Measurements from ENCODE around the gene PEX3. TPM values are rescaled to one million over a fixed set of nuclear protein-coding genes. Genes with fewer than 3 reads are reported as not detected.
A peak's percentile ranks its signal among the peaks of the same experiment; 100 is the strongest.

PEX3 gene
- 15.4 and 17.9 TPM in 2 replicates for total RNA-seq (2021)
- long read RNA-seq, transcript PEX3-201 (12 exons, 1,969 nt): major isoform, 124 of 146 reads
- long read RNA-seq, partial matches to known transcripts: 13 of 146 reads
- long read RNA-seq, other reads (novel, unspliced or antisense): 9 of 146 reads

GRCh38 chr6:143450453-143451371 is at the start of gene PEX3, which contains the start of gene ADAT2:
Gene PEX3, plus strand, starts transcription at chr6:143450805. Its CDS starts 238 bp downstream, at chr6:143451043.
Gene ADAT2, minus strand, starts transcription at chr6:143450695. Its CDS starts 37 bp downstream, at chr6:143450658.
- no peak within 1 kb of the TSS for H2AK5ac ChIP-seq (ENCODE audit: insufficient read length, low read length)
- peak within 1 kb of the TSS; percentile 61 to 99 (median 98); a peak in 6 of 7 replicates for H3K27ac Mint-ChIP-seq
- H3K14ac ChIP-seq (ENCODE audit: insufficient read depth, low read length): peak within 1 kb of the TSS; percentile 88
- peak within 1 kb of the TSS; percentile 58 for H3K18ac ChIP-seq (ENCODE audit: insufficient read length, low read depth, low read length)
- H3K4ac ChIP-seq (ENCODE audit: low read depth, low read length): no peak within 1 kb of the TSS
- no peak within 1 kb of the TSS for H3K23ac ChIP-seq (ENCODE audit: insufficient read length, low read depth, low read length)
- no peaks in the 10 kb centered on the region for H4K20me1 ChIP-seq (ENCODE audit: control insufficient read depth, insufficient read depth, insufficient read length)
- no peak within 1 kb of the TSS for H4K8ac ChIP-seq (replicated peaks; ENCODE audit: insufficient read length, low read depth, low read length)
- H4K5ac ChIP-seq (ENCODE audit: insufficient read length, low read depth, low read length): peak within 1 kb of the TSS; percentile 81
- H2BK120ac ChIP-seq (ENCODE audit: low read depth, low read length, poor library complexity, severe bottlenecking): no peak within 1 kb of the TSS
- peak within 1 kb of the TSS; percentile 88 for H3K4me2 ChIP-seq (ENCODE audit: insufficient read depth, insufficient read length, low read length)
- H2AFZ ChIP-seq (ENCODE audit: low read length): peak within 1 kb of the TSS; percentile 49
- no peaks in the 10 kb centered on the region for H3K27me3 ChIP-seq (ENCODE audit: insufficient read depth, low read length)
- no peak within 1 kb of the TSS for H2BK15ac ChIP-seq (ENCODE audit: low read depth, low read length)
- H3K9me3 ChIP-seq (ENCODE audit: control insufficient read depth, low read depth, low read length): no peaks in the 10 kb centered on the region
- H2BK5ac ChIP-seq (ENCODE audit: insufficient read length, low read length): no peak within 1 kb of the TSS
- no peak within 1 kb of the TSS for H4K91ac ChIP-seq (ENCODE audit: insufficient read length, low read depth, low read length)
- TF ChIP-seq CTCF (conservative IDR thresholded peaks at IDR 0.05): no peak
- H3K79me2 ChIP-seq (ENCODE audit: insufficient read depth, low read length): no peaks in the 10 kb centered on the region
- H3K56ac ChIP-seq (ENCODE audit: insufficient read length, low read depth, low read length): no peak within 1 kb of the TSS
- H3K23me2 ChIP-seq (ENCODE audit: insufficient read length, low read depth, low read length, poor library complexity, severe bottlenecking): peaks cover 16% of the 10 kb centered on the region
- H2BK20ac ChIP-seq (ENCODE audit: low read depth, low read length, poor library complexity, severe bottlenecking): no peak within 1 kb of the TSS
- no peak within 1 kb of the TSS for H3K27ac ChIP-seq (ENCODE audit: insufficient read length, low read depth, low read length)
- H3K4me3 Mint-ChIP-seq: peak within 1 kb of the TSS; percentile 93 to 99
- H3K4me1 ChIP-seq (ENCODE audit: insufficient read depth, low read length): no peaks in the 10 kb centered on the region
- H3K9ac ChIP-seq (ENCODE audit: extremely low read depth, insufficient read length, low read length): peak within 1 kb of the TSS; percentile 90
- peak; percentile 96 for DNase-seq
- peaks cover 0 to 1% (median 0%) of the 10 kb centered on the region in 3 experiments; a peak in 1 of 7 replicates for H3K36me3 Mint-ChIP-seq (ENCODE audit: insufficient read depth in 1 of 3, low read depth in 3 of 3)
- no CpG with 5 or more reads among the region's 56 CpGs for WGBS (ENCODE audit: extremely low coverage, insufficient read length, low lambda C conversion rate)
- H3K79me1 ChIP-seq (ENCODE audit: insufficient read depth, low read depth, low read length, poor library complexity, severe bottlenecking): no peaks in the 10 kb centered on the region
- peaks cover 10 to 11% of the 10 kb centered on the region in 2 experiments for H3K4me1 Mint-ChIP-seq
- H3K9me3 Mint-ChIP-seq: no peaks in the 10 kb centered on the region
- no peaks in the 10 kb centered on the region for H3K27me3 Mint-ChIP-seq (ENCODE audit: low read depth)
- H2BK12ac ChIP-seq (ENCODE audit: insufficient read length, low read depth, low read length): no peak within 1 kb of the TSS
- H3T11ph ChIP-seq (ENCODE audit: low read length): no peak within 1 kb of the TSS
